Superior temporal gyrus (tissue), 1 donor: ENCODE data around the gene SERPINA5.

ENCODE experiments used
- DNase-seq: peaks from one replicate; pipeline ENCODE4 v3.0.0-alpha.2; 2016; ENCODE audit errors: extremely low spot score

The SERPINA5 gene

GRCh38 chr14:94550041-94550440 lies 31.2 kb upstream of the SERPINA5 start:
- DNase-seq = no peak

GRCh38 chr14:94555991-94556390 lies 25.2 kb upstream of the SERPINA5 start:
- no peak for DNase-seq

GRCh38 chr14:94557327-94557726 lies 23.9 kb upstream of the SERPINA5 start:
- DNase-seq = no peak

GRCh38 chr14:94558842-94559241 lies 22.4 kb upstream of the SERPINA5 start:
- no peak for DNase-seq

- no peak for DNase-seq
Observed at GRCh38 chr14:94559638-94560290, 21.5 kb upstream of the SERPINA5 start.

DNA sequence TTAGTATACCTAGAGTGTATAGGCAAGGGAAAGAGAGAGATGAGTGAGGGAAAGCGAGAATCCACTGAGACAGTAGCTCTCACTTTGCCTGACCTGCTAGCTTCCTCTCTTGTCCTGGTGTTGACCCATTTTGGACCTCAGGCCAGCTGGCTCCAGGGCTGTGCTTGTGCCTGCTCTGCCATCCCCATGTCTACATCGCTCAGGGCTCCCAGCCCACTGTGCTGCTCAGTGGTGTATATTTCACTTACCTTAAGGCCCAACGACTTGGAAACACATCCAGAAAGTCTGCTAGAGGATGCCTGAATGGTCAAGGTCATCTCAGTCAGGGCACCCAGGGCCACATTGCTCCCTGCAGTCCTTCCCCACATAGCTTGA lies 20.9 kb upstream of the SERPINA5 start:
- DNase-seq = no peak

GRCh38 chr14:94560751-94561655 lies 20.2 kb upstream of the SERPINA5 start, which contains the start of gene SERPINA4:
TSS of gene SERPINA4 (plus strand) at chr14:94561442. CDS start at chr14:94563483, 2,041 bp downstream.
- DNase-seq = no peak

- no peak for DNase-seq
Observed at GRCh38 chr14:94561656-94562010, 19.6 kb upstream of the SERPINA5 start.

DNA sequence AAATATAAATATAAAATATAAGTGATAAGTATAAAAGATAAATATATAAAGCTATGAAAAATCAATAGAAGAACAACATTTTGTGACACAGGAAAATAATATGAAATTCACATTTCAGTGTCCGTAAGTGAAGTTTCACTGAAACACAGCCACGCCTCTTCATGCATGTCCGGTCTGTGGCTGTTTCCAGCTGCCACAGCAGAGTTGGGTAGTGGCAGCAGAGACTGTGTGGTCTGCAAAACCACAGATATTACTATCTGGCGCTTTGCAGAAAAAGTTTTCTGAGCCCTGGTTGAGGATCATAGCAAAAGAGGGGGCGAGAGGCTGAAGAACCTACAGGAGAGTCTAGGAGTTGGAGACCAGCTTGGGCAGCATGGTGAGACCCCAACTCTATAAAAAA lies 19.2 kb upstream of the SERPINA5 start:
- no peak for DNase-seq

DNA sequence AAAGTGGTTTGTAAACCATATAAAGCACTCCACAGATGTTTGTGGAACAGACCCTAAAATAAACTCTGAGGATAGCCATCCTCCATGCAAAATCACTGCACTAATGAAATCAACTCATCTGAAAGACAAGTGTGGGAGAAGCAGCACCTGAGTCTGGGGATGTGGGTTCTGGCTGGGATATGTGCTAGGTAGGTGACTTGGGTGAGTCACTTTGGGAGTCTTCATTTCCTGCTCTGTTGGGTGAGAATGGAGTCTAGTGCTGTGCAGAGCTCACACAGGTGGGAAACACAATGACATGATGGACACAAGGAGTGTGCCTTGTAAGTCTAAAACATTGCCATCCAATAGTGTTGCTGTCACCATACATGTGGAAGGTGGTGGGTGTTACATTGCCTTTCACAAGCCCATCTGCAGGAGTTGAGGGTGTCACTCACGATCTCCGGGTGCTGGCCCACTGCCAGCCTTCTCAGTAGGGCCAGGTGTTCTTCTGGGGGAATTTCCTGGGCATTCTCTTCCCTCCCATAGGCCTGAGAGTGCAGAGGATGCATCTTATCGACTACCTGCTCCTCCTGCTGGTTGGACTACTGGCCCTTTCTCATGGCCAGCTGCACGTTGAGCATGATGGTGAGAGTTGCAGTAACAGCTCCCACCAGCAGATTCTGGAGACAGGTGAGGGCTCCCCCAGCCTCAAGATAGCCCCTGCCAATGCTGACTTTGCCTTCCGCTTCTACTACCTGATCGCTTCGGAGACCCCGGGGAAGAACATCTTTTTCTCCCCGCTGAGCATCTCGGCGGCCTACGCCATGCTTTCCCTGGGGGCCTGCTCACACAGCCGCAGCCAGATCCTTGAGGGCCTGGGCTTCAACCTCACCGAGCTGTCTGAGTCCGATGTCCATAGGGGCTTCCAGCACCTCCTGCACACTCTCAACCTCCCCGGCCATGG lies 18.0 kb upstream of the SERPINA5 start:
- DNase-seq = no peak

GRCh38 chr14:94564381-94564780 lies 16.8 kb upstream of the SERPINA5 start:
- DNase-seq = no peak

- no peak for DNase-seq
Observed at GRCh38 chr14:94568186-94568585, 13.0 kb upstream of the SERPINA5 start.

GRCh38 chr14:94569381-94570001 lies 11.7 kb upstream of the SERPINA5 start:
- no peak for DNase-seq

- DNase-seq = no peak
Observed at GRCh38 chr14:94570002-94570400, 11.2 kb upstream of the SERPINA5 start.

GRCh38 chr14:94570440-94570839 lies 10.8 kb upstream of the SERPINA5 start:
- DNase-seq = no peak

GRCh38 chr14:94571395-94571794 lies 9.8 kb upstream of the SERPINA5 start:
- DNase-seq = no peak

GRCh38 chr14:94571950-94572349 lies 9.3 kb upstream of the SERPINA5 start:
- no peak for DNase-seq

GRCh38 chr14:94572637-94573303 lies 8.5 kb upstream of the SERPINA5 start:
- no peak for DNase-seq

GRCh38 chr14:94573475-94574277 lies 7.5 kb upstream of the SERPINA5 start:
- no peak for DNase-seq

GRCh38 chr14:94574336-94574735 lies 6.9 kb upstream of the SERPINA5 start:
- DNase-seq = no peak
